NCI-H1417 (cell line): Measurements from ENCODE around the gene AKR1C2.
"Not testable (repeated sequence)": the region's sequence is repeated elsewhere in the genome, so short reads cannot be mapped to it uniquely, and the experiment has no call there.

ENCODE experiments used
- DNase-seq, 3 experiments: peaks; one replicate each; lab custom pipeline; 2025; lab: John Stamatoyannopoulos, UW

AKR1C2 gene

DNA sequence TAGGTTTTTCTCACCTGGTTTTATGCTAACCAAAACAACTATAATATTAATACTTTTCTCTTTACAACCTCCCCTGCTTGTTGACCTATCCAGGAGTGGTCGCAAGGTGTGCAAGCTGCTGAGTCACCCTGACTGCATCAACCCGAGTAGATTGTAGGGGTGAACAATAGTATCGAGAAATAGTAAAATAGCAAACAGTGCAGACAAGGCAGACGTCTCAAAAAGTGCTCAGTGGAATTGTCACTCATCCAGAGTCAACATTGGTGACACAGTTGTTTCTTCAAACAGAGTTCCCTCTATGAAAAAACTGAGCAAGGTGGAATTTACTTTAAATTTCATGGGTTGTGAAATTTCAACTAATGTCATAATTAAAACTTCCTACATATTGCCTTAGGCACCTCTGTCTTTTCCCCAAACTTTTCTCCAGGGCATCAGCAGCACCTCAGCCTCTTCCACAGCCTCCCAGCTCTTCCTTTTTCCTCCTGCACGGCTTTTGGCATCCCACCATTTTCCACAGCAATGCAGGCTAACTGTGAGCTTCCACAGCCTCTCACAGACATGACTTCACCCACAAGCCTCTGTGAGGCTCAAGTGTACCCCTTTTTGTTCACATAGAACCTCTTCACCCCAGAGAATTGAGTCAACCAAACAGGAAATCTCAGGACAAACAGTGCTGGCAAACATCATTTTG is 46.6 kb downstream of the AKR1C2 start:
- DNase-seq = not testable (repeated sequence)

DNA sequence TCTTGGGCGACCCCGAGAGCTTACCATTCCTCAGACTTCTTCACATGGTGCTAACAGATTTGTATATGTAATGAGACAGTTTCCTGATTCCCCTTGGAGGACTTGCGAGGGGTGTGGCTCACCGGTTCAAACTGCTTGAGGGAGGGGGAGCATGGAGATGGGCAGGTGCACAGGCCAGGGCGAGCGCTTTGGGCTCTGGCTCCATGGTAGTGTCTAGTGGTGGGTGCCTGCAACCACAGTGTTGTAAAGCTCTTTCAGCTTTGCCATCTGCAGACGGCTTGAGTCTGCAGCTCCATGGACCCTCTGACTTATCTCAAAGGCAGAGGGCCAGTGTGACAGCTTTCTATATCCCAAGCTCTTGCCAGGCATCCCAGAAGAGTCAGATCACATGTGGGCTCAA is 47.6 kb downstream of the AKR1C2 start:
- not testable (repeated sequence) for DNase-seq

DNA sequence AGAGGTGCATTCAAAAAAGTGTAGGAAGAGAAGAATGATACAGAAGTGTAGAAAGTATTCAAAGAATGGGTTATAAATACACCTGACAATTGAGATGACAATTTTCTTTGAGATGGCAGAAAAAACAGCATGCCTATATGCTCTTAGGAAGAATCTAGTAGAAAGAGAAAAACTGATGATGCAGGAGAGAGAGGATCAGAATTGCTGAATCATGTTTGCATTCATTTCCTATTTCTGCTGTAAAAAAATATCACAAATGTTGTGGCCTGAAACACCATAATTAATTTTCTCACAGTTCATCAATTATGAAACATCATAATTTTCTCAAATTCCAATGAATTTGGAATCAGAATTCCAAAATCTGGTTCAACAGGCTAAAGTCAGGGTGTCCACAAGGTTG is 50.3 kb downstream of the AKR1C2 start:
- DNase-seq = no peak

DNA sequence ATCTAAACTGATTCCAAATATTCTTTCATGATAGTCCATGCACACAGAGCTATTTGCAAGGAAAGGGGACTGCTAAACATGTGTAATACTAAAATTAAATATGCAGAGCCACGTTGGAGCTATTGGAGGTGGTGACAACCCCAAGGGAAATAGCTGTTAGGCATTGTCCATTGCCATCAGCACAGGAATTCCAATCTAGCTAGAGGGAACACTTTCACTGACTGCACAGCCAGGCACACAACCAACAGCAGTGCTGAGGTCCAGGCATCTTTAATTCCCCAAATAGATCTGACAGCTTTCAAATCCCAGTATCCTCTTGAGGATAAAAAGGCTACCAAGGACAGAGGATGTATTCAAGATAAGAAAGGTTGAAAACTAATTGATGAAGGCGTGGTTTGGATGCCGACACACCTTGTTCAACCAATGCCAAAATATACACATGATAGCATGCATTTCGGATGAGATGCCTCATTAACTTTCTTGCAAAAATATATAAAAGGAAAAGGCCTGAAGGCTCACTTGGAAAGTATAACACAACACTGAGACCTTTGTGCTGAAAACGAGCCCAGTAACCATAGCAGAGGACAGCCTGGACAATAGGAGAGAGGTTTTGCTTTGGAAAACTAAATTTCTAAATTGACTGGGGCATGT is 52.0 kb downstream of the AKR1C2 start:
- DNase-seq = not testable (repeated sequence)

DNA sequence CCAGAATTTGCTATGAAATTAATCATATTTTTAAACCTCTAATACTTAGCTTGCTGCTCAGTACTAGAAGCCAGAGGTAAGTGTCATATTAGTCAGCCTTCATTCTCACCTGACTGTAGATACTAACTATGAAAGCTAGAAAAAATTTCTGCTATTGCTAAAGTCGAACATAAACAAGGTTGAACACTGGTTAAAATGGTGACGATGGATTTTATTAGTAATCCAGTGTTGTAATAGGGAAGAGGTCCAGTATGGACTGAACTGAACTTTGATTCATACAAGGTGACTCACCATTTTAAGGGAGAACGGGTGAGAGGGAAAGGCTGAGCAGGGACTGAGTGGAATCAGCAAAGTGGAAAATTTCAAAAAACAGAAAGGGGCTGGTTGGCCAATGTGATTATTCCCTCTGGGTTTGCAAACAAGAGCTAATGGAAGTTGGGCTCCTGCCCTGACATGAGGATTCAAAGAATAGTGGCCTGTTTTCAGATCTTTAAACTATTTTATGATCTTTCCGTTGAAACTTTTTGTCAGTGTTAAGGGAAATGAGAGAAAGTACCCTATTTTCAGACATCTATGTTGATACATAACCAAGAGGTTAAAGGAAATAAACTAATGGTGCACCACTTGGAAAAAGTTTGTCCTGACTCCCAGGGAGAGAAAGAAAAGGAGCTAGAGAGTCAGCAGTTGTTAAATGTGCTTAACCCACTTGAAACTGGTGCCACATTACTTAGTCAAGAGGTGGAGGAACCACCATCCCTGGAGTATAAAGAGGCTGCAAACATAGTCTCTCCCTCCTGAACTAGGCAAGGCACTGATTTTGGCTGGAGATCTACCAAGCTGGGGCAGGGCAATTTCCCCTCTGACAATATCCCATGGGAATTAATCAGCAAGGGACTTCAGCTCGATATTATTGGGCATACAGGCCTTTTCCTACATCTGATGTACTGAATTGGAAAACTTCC is 55.7 kb downstream of the AKR1C2 start:
- no peak for DNase-seq

DNA sequence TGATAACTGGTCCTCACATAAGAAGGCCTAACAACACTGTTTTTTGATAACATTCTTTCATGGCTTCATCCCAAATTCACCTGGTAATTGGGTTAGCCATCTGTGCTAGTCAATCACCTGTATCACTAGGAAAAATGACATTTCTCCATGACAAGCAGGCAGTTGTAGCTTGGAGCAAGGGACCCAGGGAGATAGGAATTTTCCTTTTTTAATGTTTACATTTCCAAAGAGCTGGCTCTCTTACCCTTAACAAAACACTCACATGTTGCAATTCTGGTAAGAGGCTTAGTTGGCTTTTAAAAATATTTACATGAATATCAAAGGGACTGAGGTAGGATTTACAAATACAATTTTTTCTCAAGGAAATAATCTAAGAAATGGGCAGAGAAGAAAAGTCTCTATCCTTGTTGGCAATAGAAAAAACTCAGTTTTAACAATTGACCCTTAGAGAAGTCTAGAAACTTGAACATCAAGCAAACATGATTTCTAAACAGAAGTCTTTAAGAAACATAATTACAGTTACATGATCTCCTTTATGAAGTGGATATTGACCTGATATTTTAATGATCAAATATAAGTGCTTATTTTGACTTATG is 56.5 kb downstream of the AKR1C2 start:
- DNase-seq = no peak

DNA sequence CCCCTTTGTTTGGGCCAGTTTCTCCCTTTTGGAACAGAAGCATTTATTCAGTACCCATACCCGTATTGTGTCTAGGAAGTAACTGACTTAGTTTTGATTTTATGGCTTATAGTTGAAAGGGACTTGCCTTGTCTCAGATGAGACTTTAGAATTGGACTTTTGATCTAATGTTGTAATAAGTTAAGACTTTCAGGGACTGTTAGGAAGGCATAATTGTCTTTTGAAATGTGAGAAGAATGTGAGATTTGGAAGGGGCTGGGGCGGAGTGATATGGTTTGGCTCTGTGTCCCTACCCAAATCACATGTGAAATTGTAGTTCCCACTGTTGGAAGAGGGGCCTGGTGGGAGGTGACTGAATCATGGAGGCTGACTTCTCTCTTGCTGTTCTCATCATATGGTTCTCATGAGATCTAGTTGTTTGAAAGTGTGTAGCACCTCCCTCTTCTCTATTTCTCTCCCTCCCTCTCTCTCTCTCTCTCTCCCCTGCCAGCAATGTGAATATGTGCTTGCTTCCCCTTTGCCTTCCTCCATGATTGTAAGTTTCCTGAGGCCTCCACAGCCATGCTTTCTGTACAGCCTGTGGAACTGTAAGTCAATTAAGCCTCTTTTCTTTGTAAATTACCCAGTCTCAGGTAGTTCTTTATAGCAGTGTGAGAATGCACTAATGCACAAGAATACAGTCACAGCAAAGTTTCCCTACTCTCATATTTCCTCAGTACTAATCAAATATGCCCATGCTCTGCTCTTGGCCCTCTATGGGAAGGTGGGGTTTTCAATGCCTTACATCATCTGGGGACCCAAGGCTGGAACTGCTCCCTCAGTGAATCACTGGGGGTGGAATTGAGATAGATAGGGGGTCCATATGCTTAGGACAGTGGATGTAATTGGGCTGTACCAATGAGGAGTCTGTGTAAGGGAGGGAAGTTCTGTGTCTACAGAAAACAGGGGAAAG is 57.6 kb downstream of the AKR1C2 start:
- DNase-seq = no peak

DNA sequence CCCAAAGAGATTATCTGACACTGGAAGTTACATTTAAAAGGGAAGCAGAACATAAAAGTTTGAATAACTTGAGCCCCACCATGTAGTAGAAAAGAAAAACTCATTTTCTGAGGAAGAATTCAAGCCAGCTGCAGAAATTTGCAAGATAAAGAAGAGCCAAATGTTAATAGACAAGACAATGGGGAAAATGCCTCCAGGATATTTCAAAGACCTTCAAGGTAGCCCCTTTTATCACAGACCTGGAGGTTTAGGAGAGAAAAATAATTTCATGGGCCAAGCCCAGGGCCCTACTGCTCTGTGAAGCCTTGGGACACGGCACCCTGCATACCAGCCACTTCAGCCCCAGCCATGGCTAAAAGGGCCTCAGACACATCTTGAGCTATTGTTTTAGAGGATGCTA is 58.8 kb downstream of the AKR1C2 start:
- no peak for DNase-seq

DNA sequence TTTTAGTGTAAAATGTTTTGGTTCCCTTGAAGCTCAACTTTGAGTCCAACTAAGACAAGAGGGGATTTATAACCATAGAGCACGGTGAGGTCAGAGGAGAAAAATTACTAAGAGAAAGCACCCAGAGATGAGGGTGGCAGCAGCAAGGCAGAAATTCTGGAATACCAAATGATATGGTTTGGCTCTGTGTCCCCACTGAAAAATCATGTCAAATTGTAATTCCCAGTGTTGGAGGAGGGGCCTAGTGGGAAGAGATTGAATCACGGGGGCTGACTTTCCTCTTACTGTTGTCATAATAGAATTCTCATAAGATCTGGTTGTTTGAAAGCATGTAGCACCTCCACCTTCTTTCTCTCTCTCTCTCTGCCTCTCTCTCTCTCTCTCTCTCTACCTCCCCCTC is 59.8 kb downstream of the AKR1C2 start:
- DNase-seq = no peak

DNA sequence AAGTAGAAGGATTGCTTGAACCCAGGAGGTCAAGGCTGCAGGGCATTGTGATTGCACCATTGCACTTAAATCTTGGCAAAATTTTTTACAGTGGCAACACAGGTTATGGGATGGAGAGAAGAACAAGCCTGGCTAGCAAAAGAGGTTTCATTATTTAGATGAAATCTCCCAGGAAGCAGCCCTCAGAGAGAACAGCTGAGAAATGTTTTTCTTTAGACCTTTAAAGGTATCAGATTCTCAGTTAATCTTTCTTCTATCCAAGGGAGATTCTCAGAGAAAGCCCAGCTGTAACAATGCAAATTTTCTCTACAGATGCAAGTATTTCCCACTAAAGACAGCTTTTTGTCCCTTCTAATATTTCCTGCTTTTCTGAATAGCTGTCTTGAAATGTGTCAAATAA is 60.2 kb downstream of the AKR1C2 start:
- not testable (repeated sequence) for DNase-seq

DNA sequence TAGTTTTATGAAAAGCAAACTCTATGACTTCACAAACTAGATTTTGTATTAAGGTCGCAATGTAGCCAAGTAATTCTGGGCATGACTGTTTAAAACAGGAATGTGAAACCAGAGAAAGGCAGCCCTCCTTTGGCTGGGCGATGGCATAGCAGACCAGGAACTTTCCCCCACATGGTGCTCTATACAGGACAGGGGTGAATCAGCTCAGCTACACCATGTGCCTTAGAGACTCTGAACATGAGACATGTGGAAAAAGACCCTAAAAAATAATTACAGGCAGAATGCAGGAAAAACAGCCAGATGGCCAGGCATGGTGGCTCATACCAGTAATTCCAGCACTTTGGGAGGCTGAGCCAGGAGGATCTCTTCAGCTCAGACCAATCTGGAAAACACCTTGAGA is 60.7 kb downstream of the AKR1C2 start:
- not testable (repeated sequence) for DNase-seq

DNA sequence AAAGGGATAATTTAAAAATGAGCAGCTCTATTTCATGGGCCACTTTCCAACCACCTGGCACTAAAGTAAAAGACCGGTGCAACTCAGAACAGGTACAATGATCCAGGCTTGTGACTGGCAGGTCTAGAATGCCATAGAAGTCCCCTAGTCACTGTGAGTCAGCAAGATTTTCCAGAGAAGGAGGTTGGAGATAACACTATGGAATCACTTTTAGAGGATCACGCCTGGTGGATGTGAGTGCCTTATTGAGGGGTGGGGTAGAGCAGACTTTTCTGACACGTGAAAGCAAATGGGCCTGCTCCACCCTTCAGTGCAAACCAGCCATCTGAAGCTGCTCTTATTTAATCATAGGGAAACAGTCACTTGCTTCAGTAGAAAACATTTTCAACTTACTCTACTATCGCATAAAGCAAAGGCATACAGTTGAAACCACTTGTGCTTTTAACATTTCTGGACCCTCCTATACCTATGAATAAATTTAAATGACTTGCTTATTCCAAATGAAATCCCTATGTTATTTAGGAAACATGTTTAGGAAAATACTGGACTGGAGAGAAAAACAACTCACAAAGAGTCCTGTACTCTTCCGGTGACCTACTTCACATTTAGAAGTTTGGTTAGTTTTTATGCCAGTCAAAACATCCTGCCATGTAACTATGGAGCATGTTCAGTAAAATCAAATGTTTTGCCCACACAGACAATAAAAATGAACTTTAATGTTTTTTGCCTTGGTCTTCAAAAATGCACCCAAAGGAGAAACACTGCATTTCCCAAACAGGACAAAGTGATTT is 61.9 kb downstream of the AKR1C2 start:
- peak in 2 of 3 experiments; percentile 6 to 47 for DNase-seq

DNA sequence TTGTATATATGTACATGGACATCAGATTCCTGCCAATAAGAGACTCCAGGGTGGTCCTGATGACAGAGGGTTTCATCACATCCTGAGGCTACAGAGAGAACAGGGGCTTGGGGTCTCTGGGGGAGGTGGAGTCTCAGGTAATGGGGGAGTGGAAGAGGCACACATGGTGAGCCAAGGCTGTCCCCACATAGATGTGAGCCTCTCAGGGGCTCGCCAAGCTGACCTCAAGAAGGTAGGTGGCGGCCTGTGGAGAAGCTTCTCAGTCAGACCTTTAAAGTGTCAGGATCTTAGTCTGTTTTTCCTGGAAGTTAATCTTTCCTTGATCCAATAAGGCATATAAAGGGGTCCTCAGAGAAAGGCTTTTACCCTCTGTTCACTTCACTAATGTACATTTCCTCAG is 62.7 kb downstream of the AKR1C2 start:
- not testable (repeated sequence) for DNase-seq

DNA sequence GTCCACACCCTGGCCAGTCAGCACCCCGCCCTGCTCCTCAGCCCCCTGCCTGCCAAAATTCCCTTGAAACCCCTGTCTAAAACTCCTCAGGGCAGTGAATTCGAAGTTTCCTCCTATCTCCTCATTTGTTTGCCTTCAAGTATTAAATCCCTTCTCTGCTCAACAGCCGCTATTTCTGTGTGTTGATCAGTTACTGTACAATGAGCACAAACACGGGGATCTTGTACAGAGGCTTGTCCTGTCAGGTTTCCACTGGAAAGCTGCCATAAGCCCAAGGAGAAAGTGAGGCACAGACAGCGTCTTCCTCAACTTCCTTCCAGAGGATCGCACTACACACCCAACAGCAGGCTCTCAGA is 63.6 kb downstream of the AKR1C2 start:
- not testable (repeated sequence) for DNase-seq

DNA sequence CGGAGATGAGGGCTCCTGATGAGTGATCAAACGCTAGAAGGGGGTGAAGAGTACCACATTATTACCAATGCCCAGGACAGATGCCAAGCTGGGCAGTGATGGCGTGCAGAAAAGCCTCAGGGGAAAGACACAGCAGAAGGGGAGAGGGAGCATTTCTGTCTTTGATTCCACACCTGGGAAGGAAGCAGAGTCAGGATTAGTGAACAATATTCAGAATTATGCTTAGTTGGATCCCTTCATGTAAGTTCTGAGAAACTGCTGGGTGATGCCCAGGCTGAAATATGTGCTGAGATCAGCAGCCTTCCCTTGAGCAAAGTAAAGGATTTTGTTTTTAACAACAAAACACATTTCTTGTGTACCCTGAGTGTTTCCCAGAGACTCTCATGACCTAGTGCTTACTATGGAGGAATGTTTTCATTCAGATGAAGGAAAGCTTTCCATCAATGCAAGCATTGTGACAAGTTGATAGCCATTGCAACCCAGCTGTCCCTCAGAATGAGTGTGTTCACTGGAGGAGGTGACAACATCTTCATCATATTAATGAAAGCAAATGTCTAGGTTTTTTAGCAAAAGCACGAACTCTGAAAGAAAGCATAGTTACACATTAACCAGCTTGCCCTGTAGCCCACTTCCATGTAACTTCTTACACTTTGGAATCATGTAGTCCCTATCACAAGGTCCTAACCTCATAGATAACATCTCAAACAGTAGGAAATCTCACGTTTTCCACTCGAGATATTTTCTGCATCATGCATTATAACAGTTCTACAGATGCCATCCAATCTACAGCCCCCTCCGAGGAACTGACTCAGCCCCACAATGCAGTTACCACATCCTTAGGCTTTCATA is 64.2 kb downstream of the AKR1C2 start:
- DNase-seq = no peak
